Eye (tissue), 1 donor: ENCODE results near the gene FOXL2.

Experiments
- DNase-seq: peaks from one replicate; pipeline ENCODE4 v3.0.0-alpha.2; 2015

Gene FOXL2

GRCh38 chr3:138946663-138947494 is at the start of gene FOXL2, which contains the start of gene FOXL2NB:
Gene FOXL2 (minus strand): TSS chr3:138947137. CDS start chr3:138946722, 415 bp downstream.
Gene FOXL2NB (plus strand): TSS chr3:138947217. CDS start chr3:138947365, 148 bp downstream.
- peak; percentile 88 for DNase-seq

DNA sequence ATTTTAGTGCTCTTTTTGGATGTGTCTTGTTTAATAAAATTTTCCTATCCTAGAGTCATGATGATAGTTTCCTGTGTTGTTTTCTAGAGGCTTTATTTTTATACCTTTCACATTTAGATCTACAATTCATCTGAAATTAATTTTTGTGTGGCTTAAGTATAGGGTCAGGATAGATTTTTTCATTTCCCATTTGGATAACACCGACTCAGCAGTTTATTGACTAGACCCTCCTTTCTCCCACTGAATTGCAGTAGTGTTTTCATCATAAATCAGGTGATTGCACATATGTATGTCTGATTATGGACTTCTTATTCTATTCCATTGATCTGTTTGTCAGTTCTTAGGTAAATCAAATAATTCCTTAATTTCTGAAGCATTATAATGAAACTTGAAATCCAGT is 48.8 kb upstream of the FOXL2 start:
- no peak for DNase-seq

DNA sequence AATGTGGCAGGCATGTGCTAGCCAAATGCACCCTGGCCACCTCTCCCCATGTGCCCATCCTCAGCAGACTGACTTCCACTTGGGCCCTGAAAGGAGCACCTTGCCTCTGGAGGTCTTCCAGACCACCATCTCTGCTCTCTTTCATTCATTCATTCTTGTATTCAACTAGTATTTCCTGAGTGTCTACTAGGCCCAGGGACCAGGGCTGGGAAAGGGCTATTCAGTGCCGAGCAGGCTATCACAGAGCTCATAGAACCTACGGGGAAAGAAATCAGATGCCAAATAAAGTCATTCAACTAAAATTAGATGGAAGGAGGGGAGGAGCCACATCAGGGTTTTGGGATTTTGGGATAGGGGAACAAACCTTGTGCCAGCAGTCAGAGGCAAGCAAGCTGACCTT is 40.2 kb upstream of the FOXL2 start:
- no peak for DNase-seq

DNA sequence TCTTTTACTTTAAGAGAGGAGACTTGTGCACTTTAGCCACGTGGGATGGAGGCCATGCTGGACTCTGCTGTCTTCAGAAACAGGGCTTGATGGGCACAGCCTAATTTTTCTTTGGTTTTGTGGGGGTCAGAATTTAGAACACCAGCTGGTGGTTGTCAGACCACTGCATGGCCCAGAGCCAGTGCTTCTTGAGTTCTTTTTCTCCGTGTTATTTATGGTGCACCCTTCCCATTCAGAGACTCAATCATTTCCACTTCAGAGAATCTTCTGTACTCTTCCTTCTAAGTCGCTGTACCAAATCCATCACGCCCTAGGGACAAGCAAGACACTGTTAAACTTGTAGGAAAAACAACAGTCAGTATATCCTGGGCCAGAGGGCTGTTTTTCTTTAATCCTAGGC is 39.0 kb upstream of the FOXL2 start:
- DNase-seq = peak; percentile 38

GRCh38 chr3:138984816-138985215 is 37.9 kb upstream of the FOXL2 start:
- no peak for DNase-seq

- DNase-seq = no peak
These were observed 29.1 kb upstream of the FOXL2 start for GRCh38 chr3:138976047-138976446.

DNA sequence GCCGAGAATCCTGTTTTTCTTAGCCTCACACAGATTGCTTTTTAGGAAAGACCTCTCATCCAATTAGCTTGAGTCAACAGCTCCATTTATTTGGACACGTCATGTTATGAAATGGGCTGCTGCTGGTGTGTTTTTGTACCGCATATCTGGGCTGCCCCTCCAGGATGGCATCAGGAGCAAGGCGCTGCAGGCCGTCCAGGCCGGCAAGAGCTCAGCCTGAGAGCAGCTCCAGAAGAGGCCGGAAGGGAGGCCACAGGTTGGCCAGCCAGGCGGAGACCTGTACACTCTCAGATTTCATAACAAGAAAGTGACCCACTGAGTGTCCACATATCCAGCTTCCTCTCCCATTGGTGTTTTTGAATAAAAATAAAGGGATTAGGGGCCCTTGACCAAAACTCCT is 28.4 kb upstream of the FOXL2 start:
- no peak for DNase-seq

- no peak for DNase-seq
These were observed 27.5 kb upstream of the FOXL2 start for GRCh38 chr3:138974462-138974861.

- no peak for DNase-seq
These were observed 26.0 kb upstream of the FOXL2 start for GRCh38 chr3:138972941-138973340.

DNA sequence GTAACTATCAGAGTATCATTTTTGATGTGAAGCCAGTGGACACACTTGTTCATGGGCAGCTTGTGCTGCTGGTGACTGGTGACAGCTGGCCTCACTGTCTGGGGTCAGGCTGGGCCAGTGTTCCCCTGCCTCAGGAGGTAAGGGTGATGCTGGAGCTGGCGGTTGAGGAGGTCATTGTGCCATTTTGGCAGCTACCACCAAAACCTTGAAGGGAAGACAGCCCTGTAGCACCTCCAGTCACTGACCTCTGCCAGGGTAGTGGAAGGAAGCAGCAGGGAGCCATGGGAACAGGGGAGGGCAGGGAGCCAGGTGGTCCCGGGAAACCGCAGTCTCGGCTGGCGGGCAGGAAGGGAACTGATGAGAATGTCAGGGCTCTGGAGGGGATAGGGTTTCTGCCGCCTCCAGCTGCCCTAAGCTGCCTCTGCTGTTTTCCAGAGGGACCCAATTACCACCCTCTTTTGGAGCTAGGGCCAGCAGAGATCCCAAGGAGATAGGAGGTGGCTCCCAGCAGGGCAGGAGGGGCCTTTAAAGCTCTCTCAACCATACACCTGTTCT is 24.9 kb upstream of the FOXL2 start:
- DNase-seq = no peak

DNA sequence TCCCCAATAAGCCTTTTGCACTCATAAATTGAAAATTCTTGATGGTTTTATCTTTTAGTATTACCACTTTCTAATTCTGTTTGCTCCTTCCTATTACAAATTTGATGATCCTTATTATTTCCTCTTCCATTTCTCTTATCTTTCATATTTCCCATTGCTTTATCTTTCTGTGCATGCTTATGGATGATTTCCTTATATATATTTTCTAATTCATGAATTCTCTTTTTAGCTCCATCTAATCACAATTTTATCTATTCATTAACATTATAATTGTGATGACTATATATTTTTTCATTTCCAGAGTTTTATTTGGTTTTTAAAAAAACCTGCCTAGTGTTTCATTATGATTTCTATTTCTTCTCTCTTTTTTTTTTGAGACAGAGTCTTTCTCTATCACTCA is 18.0 kb upstream of the FOXL2 start:
- DNase-seq = no peak

DNA sequence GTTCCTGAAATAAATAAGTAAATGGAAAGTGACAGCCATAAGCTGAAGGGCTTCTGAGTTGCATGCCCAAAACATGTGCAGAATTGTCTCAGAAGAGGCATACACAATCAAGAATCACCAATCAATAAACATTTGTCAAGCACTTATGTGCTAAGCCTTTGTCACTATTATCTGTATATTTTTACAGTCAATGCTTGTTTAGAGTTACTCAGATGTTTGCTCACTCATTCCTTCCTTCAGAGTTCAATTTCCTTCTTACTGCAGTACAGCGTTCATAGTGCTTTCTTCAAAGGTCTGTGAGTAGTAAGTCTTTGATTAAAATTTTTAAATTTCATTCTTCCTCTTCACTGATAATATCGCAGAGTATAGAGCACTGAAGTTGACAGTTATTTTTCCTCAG is 17.3 kb upstream of the FOXL2 start:
- DNase-seq = no peak

GRCh38 chr3:138962854-138963560 is 16.1 kb upstream of the FOXL2 start:
- no peak for DNase-seq

DNA sequence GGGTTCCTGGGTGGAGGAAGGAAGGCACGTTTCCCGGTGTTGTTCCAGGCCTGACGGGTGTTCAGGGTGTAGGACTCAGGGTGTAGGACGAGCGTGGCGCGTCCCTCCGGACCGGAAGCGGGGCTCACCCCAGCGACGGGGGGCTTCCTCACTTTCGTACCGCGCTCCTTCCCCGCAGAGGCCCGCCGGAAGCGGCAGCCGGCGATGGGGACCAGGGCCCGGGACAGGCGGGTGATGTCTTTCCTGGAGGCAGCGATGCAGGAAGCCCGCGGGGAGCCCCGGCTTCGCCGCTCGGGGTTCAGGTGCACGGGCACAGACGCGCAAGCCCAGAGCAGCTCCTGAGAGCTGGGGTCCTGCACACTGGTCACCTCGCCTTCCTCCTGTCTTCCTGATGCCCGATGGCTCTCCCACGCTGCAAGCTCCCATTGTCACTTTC is 13.5 kb upstream of the FOXL2 start:
- DNase-seq = peak; percentile 23

GRCh38 chr3:138950701-138951100 is 3.8 kb upstream of the FOXL2 start:
- no peak for DNase-seq

- DNase-seq = peak; percentile 74
These were observed 3.2 kb upstream of the FOXL2 start for GRCh38 chr3:138950006-138950644.

DNA sequence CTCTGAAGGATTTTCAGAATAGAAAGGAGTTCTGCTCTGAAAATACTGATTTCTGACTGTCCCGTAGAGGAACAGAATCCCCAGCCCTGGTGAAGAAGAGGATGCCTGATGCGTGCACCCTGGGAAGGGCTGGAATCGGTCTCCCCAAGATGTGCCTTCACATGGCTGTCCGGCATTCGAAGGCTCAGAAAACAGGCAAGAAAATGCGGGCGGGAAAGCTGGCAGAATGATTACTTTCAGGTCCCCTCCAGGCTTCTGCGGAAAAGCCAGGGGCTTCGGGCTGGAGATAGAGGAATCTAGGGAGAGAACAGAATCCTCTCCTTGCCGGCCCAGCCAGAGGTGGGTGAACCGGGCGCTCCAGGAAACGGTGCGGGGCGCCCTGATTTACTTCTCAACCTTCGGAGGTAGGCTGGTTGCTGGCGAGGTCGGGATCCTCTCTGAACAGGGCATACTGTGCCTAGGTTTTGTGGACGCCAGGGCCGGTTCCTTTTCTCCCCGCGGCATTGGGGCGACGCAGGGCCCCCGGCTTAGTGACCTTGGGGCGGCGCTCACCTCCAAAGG is 2.6 kb upstream of the FOXL2 start:
- peak; percentile 46 for DNase-seq

DNA sequence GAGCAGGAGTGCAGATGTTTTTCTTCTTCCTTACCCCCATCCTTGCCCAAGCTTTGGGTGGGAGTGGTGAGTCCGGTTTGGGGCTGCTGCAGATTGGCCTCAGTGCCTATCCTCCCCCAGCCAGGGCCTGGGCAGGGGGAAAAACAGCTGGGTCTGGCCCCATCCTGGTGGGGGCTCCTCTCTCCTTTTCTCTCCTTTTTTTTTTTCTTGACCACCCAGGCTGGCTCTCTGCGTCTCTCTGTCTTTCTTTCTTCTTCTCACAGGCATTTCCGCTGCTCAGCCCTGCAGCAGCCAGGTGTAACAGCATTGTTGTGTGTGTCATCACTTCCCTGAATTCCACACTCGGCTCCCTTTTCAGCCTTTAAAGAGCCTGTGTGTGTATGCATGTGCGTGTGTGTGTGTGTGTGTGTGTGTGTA is 2.1 kb upstream of the FOXL2 start:
- no peak for DNase-seq

DNA sequence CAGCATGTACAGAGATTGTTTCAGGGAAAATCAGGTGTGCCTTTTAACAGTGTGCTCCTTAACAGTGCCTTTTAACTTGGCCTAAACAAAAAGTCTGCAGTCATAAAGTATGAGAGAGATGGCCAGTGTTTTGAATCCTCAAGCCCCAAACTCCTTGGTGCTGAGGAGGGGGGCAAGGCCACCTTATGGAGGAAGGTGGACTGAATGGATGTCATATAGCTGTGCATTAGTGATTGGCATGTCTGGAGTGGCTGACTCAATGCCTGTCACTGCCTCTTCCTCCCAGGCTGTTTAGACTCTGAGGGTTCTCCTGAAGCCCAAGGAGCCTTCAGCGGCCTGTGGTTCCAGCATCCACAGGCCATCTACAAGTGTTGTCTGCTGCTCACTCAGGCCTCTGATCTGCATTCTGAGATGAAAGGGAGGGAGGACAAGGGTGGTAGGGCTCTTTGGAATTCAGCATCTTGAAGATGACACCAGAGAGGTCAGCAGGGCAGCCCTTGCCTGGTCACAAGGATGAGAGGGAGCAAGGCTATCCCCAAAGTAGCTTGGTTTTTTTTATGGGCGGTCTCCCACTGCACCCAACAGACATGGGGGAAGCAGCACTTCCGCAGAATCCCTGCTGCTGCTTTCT is 1.5 kb upstream of the FOXL2 start:
- peak; percentile 21 for DNase-seq

DNA sequence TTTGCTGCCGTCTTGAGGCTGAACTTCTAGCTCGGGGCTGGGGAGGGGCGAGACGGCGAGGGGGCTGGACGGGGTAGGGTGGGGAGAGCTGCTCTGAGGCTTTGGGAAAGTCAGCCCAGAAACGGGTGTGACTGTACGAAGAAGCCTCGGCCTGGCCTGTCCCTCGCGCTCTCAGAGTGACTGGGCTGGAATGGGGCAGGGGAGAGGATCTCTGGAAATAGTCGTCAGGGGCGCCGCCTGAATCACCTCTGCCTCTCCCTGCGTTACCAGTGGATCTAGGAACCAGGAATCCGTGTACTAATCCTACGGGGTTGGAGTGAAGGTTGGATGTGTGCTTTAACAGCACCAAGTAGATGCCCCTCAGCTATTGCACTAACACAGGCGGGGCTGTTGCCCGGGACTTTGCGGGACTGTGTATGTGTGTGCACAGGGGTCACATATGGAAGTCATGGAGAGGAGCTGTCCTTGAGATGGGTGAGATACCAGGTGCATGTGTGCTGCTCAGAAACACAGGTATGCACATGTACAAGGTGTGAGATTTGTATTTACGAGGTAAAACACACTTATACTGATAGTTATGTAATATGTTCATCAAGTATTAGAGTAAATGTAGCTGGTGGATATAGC is 671 bp upstream of the FOXL2 start:
- DNase-seq = no peak

GRCh38 chr3:138945709-138946662 is 951 bp downstream of the FOXL2 start:
- peak; percentile 75 for DNase-seq
